HFF-Myc (cell line): ENCODE data around the gene TNFRSF21.

Source experiments
- DNase-seq: peaks from one replicate; pipeline ENCODE4 v3.0.0-alpha.2; 2011; ENCODE audit warnings: low read depth; ENCODE audit errors: extremely low read depth
- H3K4me3 ChIP-seq: replicated peaks from 2 replicates; pipeline ENCODE4 v1.5.1; 2011; ENCODE audit warnings: low read depth, mild to moderate bottlenecking, control low read depth, low read length
- CTCF ChIP-seq: IDR thresholded peaks from 2 replicates; pipeline ENCODE4 v1.5.1; 2012; ENCODE audit warnings: mild to moderate bottlenecking, low read depth, low read length, control low read depth; ENCODE audit errors: missing control alignments

Gene TNFRSF21

GRCh38 chr6:47200536-47201334 lies 109.0 kb downstream of the TNFRSF21 start:
- H3K4me3 ChIP-seq: no peak overlapping the region
- TF ChIP-seq CTCF: no peak
- DNase-seq: no peak

- no peak for DNase-seq
- no peak overlapping the region for H3K4me3 ChIP-seq
- no peak for TF ChIP-seq CTCF
These were observed 111.7 kb downstream of the TNFRSF21 start for GRCh38 chr6:47197682-47198640.

- no peak for TF ChIP-seq CTCF
- no peak for DNase-seq
- H3K4me3 ChIP-seq: no peak overlapping the region
These were observed 113.6 kb downstream of the TNFRSF21 start for GRCh38 chr6:47196113-47196512.

GRCh38 chr6:47195011-47195650 lies 114.6 kb downstream of the TNFRSF21 start:
- no peak for TF ChIP-seq CTCF
- DNase-seq: no peak
- H3K4me3 ChIP-seq: no peak overlapping the region

GRCh38 chr6:47188588-47189021 lies 121.1 kb downstream of the TNFRSF21 start:
- DNase-seq: no peak
- no peak for TF ChIP-seq CTCF
- no peak overlapping the region for H3K4me3 ChIP-seq

- no peak overlapping the region for H3K4me3 ChIP-seq
- DNase-seq: no peak
- no peak for TF ChIP-seq CTCF
These were observed 121.7 kb downstream of the TNFRSF21 start for GRCh38 chr6:47187893-47188587.
